GM18951 (cell line): ENCODE measurements around the gene HLA-A.
"Not testable (repeated sequence)": the region's sequence is repeated elsewhere in the genome, so short reads cannot be mapped to it uniquely, and the experiment has no call there.

Experiments used
- POLR2A ChIP-seq: IDR thresholded peaks from 4 replicates; pipeline ENCODE4 v1.6.1; 2011; ENCODE audit warnings: mild to moderate bottlenecking; ENCODE audit not compliant: insufficient read length, insufficient read depth; ENCODE audit errors: extremely low read depth
- in situ Hi-C: fragments of 300-500 bp; cut with MboI; formaldehyde crosslinking; loops from one replicate; pipeline ENCODE4 v1.12.0; 2022; ENCODE audit warnings: low sequenced_read_pairs, mixed read lengths, inconsistent platforms; ENCODE audit not compliant: unreplicated experiment

The HLA-A gene

GRCh38 chr6:29924731-29925130 lies 17.6 kb upstream of the HLA-A start:
- TF ChIP-seq POLR2A, result no peak
- in situ Hi-C loops, result no loop called here

GRCh38 chr6:29925321-29925720 lies 17.0 kb upstream of the HLA-A start:
- TF ChIP-seq POLR2A, result no peak
- in situ Hi-C loops, result no loop called here

GRCh38 chr6:29925727-29926412 lies 16.5 kb upstream of the HLA-A start:
- TF ChIP-seq POLR2A, result no peak
- in situ Hi-C loops, result no loop called here

GRCh38 chr6:29926413-29927274 lies 15.7 kb upstream of the HLA-A start:
- in situ Hi-C loops, result no loop called here
- no peak for TF ChIP-seq POLR2A

GRCh38 chr6:29927275-29927569 lies 15.1 kb upstream of the HLA-A start:
- no peak for TF ChIP-seq POLR2A
- in situ Hi-C loops, result no loop called here

GRCh38 chr6:29927841-29928388 lies 14.4 kb upstream of the HLA-A start:
- TF ChIP-seq POLR2A, result no peak
- in situ Hi-C loops, result no loop called here

- in situ Hi-C loops, result not testable (repeated sequence)
Observed at GRCh38 chr6:29930047-29930446, 12.3 kb upstream of the HLA-A start.

GRCh38 chr6:29933955-29934354 lies 8.4 kb upstream of the HLA-A start:
- TF ChIP-seq POLR2A, result no peak

GRCh38 chr6:29935273-29935955 lies 6.9 kb upstream of the HLA-A start:
- in situ Hi-C loops, result loop anchor here (5.0 kb wide), 1 partner anchor 53 kb away; no protein-coding TSS in a partner anchor
- no peak for TF ChIP-seq POLR2A

More at GRCh38 chr6:29933955-29934354, 8.4 kb upstream of the HLA-A start:
- in situ Hi-C loops, result no loop called here

- no peak for TF ChIP-seq POLR2A
- in situ Hi-C loops, result loop anchor here (5.0 kb wide), 1 partner anchor 57 kb away; no protein-coding TSS in a partner anchor
Observed at GRCh38 chr6:29938746-29939508, 3.4 kb upstream of the HLA-A start.

- TF ChIP-seq POLR2A, result no peak
- in situ Hi-C loops, result no loop called here
Observed at GRCh38 chr6:29941016-29941415, 1.3 kb upstream of the HLA-A start.

- no peak for TF ChIP-seq POLR2A
- in situ Hi-C loops, result no loop called here
Observed at GRCh38 chr6:29941471-29941870, 861 bp upstream of the HLA-A start.

- no peak for TF ChIP-seq POLR2A
- in situ Hi-C loops, result no loop called here
Observed at GRCh38 chr6:29941916-29942274, 437 bp upstream of the HLA-A start.
